ENCODE data around the gene UGT1A5.
"Not testable (repeated sequence)": the region's sequence is repeated elsewhere in the genome, so short reads cannot be mapped to it uniquely, and the experiment has no call there.

Gene UGT1A5

DNA sequence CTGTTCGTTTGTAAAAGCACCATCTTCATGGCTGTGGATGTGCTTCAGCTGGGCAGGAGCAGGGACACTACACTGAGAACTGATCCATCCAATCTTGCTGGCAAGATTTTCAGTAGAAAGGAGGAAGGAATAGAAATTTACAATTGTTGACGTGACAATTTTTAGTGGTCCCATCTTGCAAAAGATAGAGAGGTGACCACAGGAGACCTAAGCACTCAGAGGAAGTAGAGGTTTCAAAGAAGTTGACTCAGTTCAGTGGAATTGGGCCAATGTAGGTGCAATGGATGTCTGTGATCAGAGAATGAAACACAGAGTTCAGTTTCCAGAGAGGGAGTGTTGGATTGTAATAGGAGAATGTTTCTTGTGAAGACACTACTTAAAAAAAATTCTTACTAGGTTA is 1.4 kb downstream of the UGT1A5 start:
- Histone ChIP-seq H3K4me3 (ENCODE audit: insufficient read depth, low read length, poor library complexity, severe bottlenecking) (no peak overlapping the region), H3K9me3 (ENCODE audit: insufficient read depth, low read length) (no peaks in the 10 kb centered on the region), H3K27me3 (ENCODE audit: low read length) (no peaks in the 10 kb centered on the region), H4K20me1 (ENCODE audit: low read depth, low read length) (no peaks in the 10 kb centered on the region), H3K9ac (ENCODE audit: low read length) (no peak overlapping the region), H3K36me3 (ENCODE audit: low read length) (no peaks in the 10 kb centered on the region), H2AFZ (ENCODE audit: low read depth, low read length, severe bottlenecking) (no peak overlapping the region), H3K27ac (ENCODE audit: low read depth, low read length) (no peak overlapping the region), H3F3A (ENCODE audit: insufficient read depth) (no peaks in the 10 kb centered on the region), H3K9me2 (replicated peaks; ENCODE audit: insufficient read depth, low read length) (no peaks in the 10 kb centered on the region), H3K79me2 (ENCODE audit: insufficient read depth, low read length) (no peaks in the 10 kb centered on the region), H3K4me2 (ENCODE audit: low read depth, low read length, poor library complexity, severe bottlenecking) (no peak overlapping the region)
- TF ChIP-seq EZH2phosphoT487 (conservative IDR thresholded peaks at IDR 0.05; ENCODE audit: low read length) = no peak
- TF ChIP-seq, protein P1, sequence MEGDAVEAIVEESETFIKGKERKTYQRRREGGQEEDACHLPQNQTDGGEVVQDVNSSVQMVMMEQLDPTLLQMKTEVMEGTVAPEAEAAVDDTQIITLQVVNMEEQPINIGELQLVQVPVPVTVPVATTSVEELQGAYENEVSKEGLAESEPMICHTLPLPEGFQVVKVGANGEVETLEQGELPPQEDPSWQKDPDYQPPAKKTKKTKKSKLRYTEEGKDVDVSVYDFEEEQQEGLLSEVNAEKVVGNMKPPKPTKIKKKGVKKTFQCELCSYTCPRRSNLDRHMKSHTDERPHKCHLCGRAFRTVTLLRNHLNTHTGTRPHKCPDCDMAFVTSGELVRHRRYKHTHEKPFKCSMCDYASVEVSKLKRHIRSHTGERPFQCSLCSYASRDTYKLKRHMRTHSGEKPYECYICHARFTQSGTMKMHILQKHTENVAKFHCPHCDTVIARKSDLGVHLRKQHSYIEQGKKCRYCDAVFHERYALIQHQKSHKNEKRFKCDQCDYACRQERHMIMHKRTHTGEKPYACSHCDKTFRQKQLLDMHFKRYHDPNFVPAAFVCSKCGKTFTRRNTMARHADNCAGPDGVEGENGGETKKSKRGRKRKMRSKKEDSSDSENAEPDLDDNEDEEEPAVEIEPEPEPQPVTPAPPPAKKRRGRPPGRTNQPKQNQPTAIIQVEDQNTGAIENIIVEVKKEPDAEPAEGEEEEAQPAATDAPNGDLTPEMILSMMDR (IDR thresholded peaks at IDR 0.05; ENCODE audit: insufficient read depth, low read length, poor library complexity, severe bottlenecking) = no peak

DNA sequence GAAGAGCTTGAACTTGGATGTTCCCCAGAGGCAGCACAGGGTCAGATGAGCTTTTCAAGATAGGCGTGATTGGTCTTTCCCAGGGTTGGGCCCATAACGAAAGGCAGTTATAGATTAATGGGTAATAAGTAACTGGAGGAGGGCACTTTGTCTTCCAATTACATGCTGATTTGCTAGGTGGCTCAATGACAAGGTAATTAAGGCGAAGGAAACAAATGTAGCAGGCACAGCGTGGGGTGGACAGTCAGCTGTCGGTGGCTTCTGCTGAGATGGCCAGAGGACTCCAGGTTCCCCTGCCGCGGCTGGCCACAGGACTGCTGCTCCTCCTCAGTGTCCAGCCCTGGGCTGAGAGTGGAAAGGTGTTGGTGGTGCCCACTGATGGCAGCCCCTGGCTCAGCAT is 5.8 kb downstream of the UGT1A5 start, which contains the start of gene UGT1A4:
UGT1A4 (plus strand) TSS at position 185 of the 400 bp plus-strand sequence; CDS start at position 270, 85 bp downstream.
- H2AFZ ChIP-seq (ENCODE audit: low read depth, low read length, severe bottlenecking) = no peak within 1 kb of the TSS
- no peak within 1 kb of the TSS for H3K4me2 ChIP-seq (ENCODE audit: low read depth, low read length, poor library complexity, severe bottlenecking)
- H3K36me3 ChIP-seq (ENCODE audit: low read length) = no peaks in the 10 kb centered on the region
- H3F3A ChIP-seq (ENCODE audit: insufficient read depth) = no peaks in the 10 kb centered on the region
- no peak within 1 kb of the TSS for H3K9ac ChIP-seq (ENCODE audit: low read length)
- TF ChIP-seq, protein P1 (IDR thresholded peaks at IDR 0.05; ENCODE audit: insufficient read depth, low read length, poor library complexity, severe bottlenecking) = no peak
- TF ChIP-seq EZH2phosphoT487 (conservative IDR thresholded peaks at IDR 0.05; ENCODE audit: low read length) = no peak
- no peak within 1 kb of the TSS for H3K4me3 ChIP-seq (ENCODE audit: insufficient read depth, low read length, poor library complexity, severe bottlenecking)
- H4K20me1 ChIP-seq (ENCODE audit: low read depth, low read length) = no peaks in the 10 kb centered on the region
- H3K27ac ChIP-seq (ENCODE audit: low read depth, low read length) = no peak within 1 kb of the TSS
- H3K27me3 ChIP-seq (ENCODE audit: low read length) = no peaks in the 10 kb centered on the region
- H3K9me2 ChIP-seq (replicated peaks; ENCODE audit: insufficient read depth, low read length) = no peaks in the 10 kb centered on the region
- H3K9me3 ChIP-seq (ENCODE audit: insufficient read depth, low read length) = no peaks in the 10 kb centered on the region
- no peaks in the 10 kb centered on the region for H3K79me2 ChIP-seq (ENCODE audit: insufficient read depth, low read length)

DNA sequence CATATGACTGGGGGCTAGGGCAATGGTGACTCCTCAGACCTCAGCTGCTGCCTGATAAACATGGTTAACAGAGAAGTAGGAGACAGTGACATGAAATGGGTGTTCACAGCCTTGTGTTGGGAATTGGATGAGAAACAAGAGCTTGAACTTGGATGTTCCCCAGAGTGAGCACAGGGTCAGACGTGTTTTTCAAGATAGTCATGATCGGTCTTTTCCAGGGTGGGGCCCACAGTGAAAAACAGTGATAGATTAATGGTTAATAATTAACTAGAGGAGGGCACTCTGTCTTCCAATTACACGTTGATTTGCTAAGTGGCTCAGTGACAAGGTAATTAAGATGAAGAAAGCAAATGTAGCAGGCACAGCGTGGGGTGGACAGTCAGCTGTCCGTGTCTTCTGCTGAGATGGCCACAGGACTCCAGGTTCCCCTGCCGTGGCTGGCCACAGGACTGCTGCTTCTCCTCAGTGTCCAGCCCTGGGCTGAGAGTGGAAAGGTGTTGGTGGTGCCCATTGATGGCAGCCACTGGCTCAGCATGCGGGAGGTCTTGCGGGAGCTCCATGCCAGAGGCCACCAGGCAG is 16.1 kb downstream of the UGT1A5 start, which contains the start of gene UGT1A3:
UGT1A3 (plus strand) TSS at position 320 of the 579 bp plus-strand sequence; CDS start at position 405, 85 bp downstream.
- no peaks in the 10 kb centered on the region for H3F3A ChIP-seq (ENCODE audit: insufficient read depth)
- no peaks in the 10 kb centered on the region for H4K20me1 ChIP-seq (ENCODE audit: low read depth, low read length)
- H3K9me2 ChIP-seq (replicated peaks; ENCODE audit: insufficient read depth, low read length) = no peaks in the 10 kb centered on the region
- H3K27ac ChIP-seq (ENCODE audit: low read depth, low read length) = no peak within 1 kb of the TSS
- H3K9ac ChIP-seq (ENCODE audit: low read length) = no peak within 1 kb of the TSS
- H3K36me3 ChIP-seq (ENCODE audit: low read length) = no peaks in the 10 kb centered on the region
- H2AFZ ChIP-seq (ENCODE audit: low read depth, low read length, severe bottlenecking) = no peak within 1 kb of the TSS
- TF ChIP-seq EZH2phosphoT487 (conservative IDR thresholded peaks at IDR 0.05; ENCODE audit: low read length) = no peak
- TF ChIP-seq, protein P1 (IDR thresholded peaks at IDR 0.05; ENCODE audit: insufficient read depth, low read length, poor library complexity, severe bottlenecking) = no peak
- H3K4me3 ChIP-seq (ENCODE audit: insufficient read depth, low read length, poor library complexity, severe bottlenecking) = no peak within 1 kb of the TSS
- no peaks in the 10 kb centered on the region for H3K27me3 ChIP-seq (ENCODE audit: low read length)
- no peak within 1 kb of the TSS for H3K4me2 ChIP-seq (ENCODE audit: low read depth, low read length, poor library complexity, severe bottlenecking)
- H3K9me3 ChIP-seq (ENCODE audit: insufficient read depth, low read length) = no peaks in the 10 kb centered on the region
- H3K79me2 ChIP-seq (ENCODE audit: insufficient read depth, low read length) = no peaks in the 10 kb centered on the region

DNA sequence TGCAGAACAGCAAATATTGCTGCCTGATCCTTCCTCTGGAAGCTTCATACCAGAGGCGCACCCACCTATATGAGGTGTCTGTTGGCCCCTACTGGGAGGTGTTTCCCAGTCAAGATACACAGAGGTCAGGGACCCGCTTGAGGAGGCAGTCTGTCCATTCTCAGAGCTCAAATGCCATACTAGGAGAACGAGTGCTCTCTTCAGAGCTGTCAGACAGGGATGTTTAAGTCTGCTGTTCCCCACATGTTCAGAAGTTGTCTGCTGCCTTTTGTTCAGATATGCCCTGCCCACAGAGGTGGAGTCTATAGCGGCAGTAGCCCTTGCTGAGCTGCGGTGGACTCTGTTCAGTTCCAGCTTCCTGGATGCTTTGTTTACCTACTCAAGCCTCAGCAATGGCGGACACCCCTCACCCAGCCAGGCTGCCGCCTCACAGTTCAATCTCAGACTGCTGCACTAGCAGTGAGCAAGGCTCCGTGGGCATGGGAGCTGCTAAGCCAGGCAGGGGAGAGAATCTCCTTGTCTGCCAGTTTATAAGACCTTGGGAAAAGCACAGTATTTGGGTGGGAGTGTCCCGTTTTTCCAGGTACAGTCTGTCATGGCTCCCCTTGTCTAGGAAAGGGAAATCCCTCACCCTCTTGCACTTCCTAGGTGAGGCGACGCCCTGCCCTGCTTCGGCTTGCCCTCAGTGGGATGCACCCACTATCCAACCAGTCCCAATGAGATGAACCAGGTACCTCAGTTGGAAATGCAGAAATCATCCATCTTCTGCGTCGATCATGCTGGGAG is 24.4 kb downstream of the UGT1A5 start:
- not testable (repeated sequence) for H3F3A ChIP-seq (ENCODE audit: insufficient read depth); H3K9me2 ChIP-seq (replicated peaks; ENCODE audit: insufficient read depth, low read length); H3K4me3 ChIP-seq (ENCODE audit: insufficient read depth, low read length, poor library complexity, severe bottlenecking); H3K27me3 ChIP-seq (ENCODE audit: low read length); H2AFZ ChIP-seq (ENCODE audit: low read depth, low read length, severe bottlenecking); H3K4me2 ChIP-seq (ENCODE audit: low read depth, low read length, poor library complexity, severe bottlenecking); H3K27ac ChIP-seq (ENCODE audit: low read depth, low read length); H4K20me1 ChIP-seq (ENCODE audit: low read depth, low read length); H3K9ac ChIP-seq (ENCODE audit: low read length); H3K9me3 ChIP-seq (ENCODE audit: insufficient read depth, low read length); H3K79me2 ChIP-seq (ENCODE audit: insufficient read depth, low read length); H3K36me3 ChIP-seq (ENCODE audit: low read length)

Data from SU-DHL-6 (cell line).